ENCODE data around the gene LIPJ. TPM values are rescaled to one million over a fixed set of nuclear protein-coding genes. Genes with fewer than 3 reads are reported as not detected.

Gene LIPJ, protein sequence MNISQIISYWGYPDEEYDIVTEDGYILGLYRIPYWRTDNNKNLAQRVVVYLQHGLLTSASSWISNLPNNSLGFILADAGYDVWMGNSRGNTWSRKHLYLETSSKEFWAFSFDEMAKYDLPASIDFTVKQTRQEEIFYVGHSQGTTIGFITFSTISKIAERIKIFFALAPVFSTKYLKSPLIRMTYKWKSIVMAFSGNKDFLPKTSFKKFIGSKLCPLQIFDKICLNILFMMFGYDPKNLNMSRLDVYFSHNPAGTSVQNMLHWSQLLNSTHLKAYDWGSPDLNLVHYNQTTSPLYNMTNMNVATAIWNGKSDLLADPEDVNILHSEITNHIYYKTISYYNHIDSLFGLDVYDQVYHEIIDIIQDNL
- not detected in 2 replicates for total RNA-seq

DNA sequence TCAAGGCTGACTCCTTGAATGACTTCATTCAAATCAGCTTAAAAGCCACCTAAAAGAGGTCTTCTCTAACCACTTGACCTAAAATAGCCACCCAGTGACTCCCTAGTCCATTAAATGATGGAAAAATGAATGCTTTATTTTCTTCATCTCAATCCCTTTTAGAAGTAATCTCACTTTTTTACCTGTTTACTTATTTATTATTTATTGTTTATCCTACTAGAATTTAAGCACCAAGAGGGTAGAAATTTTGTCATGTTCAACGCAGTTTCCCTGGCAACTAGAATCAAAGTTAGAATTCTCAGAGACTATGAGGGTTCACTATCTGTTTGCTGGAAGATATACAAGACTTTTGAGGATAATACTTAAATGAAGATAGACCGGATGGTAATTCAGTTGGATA, at the start of gene LIPJ:
Gene LIPJ, plus strand, starts transcription at position 301 of the 400 bp plus-strand sequence. CDS start 3,926 bp downstream, outside the sequence.
- Mint-ChIP-seq H3K4me1 (peaks cover 8% of the 10 kb centered on the region), H3K27ac (no peak within 1 kb of the TSS), H3K36me3 (ENCODE audit: low read depth) (peaks cover 2% of the 10 kb centered on the region), H3K27me3 (peaks cover 27% of the 10 kb centered on the region), H3K4me3 (no peak within 1 kb of the TSS), H3K9me3 (peaks cover 12% of the 10 kb centered on the region)
- no peak for DNase-seq
- intact Hi-C loops (cut with micrococcal nuclease) = loop anchor here (10.0 kb wide), 1 partner anchor 238 kb away; no protein-coding TSS in a partner anchor

DNA sequence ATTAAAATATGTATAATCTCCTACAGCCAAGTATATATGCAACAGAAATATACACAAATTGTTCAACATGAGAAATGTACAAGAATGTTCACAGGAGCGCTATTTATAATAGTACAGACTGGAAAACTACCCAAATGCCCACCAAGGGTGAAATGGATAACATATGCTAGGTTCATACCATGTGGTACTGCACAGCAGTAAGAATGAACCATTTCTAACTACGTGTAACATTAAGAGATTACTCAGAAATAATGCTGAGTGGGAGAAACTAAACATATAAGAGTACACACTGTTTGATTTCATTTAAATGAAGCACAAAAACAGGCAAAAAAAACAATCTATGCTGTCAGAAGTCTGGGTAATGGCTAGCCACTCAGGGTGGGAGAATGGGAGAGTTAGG, 49.2 kb upstream of the LIPJ start:
- Mint-ChIP-seq H3K4me1 (no peaks in the 10 kb centered on the region), H3K36me3 (ENCODE audit: low read depth) (no peaks in the 10 kb centered on the region), H3K27ac (no peak overlapping the region), H3K27me3 (peaks cover 29% of the 10 kb centered on the region), H3K4me3 (no peak overlapping the region), H3K9me3 (no peaks in the 10 kb centered on the region)
- intact Hi-C loops (cut with micrococcal nuclease) = no loop called here
- DNase-seq = no peak

DNA sequence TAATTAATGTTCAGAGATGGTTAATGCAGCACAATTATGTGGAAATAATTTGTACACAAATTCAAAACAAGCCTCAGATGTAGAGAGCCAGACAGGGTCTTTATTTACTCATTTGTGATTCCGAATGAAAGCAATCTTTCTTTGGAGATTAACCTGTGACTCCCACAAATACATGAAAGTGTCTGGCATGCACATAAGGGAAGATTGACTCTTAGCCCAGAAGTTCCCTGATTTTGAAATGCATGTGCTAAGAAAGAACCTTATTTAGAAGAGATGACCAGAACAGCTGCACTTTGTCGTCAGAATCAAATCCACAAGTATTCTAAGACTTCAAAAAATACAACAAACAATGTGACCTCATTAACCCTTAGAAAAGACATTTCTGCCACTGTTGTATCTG, 48.5 kb upstream of the LIPJ start:
- intact Hi-C loops (cut with micrococcal nuclease) = no loop called here
- DNase-seq = no peak
- H3K4me3 Mint-ChIP-seq = no peak overlapping the region
- H3K27me3 Mint-ChIP-seq = peaks cover 30% of the 10 kb centered on the region
- H3K27ac Mint-ChIP-seq = no peak overlapping the region
- H3K4me1 Mint-ChIP-seq = no peaks in the 10 kb centered on the region
- H3K36me3 Mint-ChIP-seq (ENCODE audit: low read depth) = no peaks in the 10 kb centered on the region
- H3K9me3 Mint-ChIP-seq = no peaks in the 10 kb centered on the region

DNA sequence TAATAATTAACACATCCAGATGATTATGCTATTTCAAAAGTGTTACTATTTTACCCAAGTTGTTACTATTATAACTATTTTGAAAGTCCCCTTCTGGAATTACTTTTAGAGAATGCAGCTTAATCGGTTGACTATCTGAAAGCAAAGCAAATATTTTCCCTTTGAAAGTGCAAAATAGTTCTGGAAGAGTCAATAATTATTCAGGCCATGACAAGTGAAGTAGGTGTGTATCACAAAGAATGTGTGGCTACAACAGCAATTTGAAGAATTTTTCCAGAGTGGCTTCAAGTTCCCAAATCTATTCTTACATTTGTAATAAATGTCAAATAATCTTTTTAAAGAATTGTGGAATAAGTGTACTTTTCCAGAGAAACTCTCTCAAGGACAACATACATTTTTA, 46.2 kb upstream of the LIPJ start:
- H3K27me3 Mint-ChIP-seq = peaks cover 19% of the 10 kb centered on the region
- intact Hi-C loops (cut with micrococcal nuclease) = no loop called here
- no peak overlapping the region for H3K4me3 Mint-ChIP-seq
- no peaks in the 10 kb centered on the region for H3K9me3 Mint-ChIP-seq
- no peaks in the 10 kb centered on the region for H3K4me1 Mint-ChIP-seq
- H3K36me3 Mint-ChIP-seq (ENCODE audit: low read depth) = no peaks in the 10 kb centered on the region
- no peak overlapping the region for H3K27ac Mint-ChIP-seq
- no peak for DNase-seq

DNA sequence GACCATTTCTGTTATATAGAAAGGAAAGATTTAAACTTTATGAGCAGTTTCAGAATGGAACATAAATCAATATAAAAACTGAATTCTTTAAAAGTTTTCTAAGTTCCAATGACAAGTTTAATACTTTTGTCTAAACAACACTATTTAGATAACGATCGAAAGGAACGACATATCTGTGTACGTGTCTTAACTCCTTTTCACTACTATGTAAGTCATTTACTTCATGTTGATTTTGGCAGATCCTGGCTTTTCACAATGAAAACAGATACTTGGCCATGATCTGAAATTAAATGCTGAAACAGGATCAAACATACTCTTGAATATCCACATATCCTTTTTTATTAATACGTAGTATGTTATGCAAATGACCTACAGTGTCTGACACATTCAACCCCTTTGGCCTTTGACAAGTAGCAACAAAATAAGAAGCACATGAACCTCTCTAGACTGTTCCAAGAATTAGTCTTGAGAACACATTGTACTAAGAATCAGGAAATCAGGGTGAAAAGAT, 45.4 kb upstream of the LIPJ start:
- no peak overlapping the region for H3K4me3 Mint-ChIP-seq
- DNase-seq = no peak
- intact Hi-C loops (cut with micrococcal nuclease) = no loop called here
- H3K27me3 Mint-ChIP-seq = peaks cover 18% of the 10 kb centered on the region
- H3K27ac Mint-ChIP-seq = no peak overlapping the region
- H3K9me3 Mint-ChIP-seq = no peaks in the 10 kb centered on the region
- no peaks in the 10 kb centered on the region for H3K36me3 Mint-ChIP-seq (ENCODE audit: low read depth)
- H3K4me1 Mint-ChIP-seq = no peaks in the 10 kb centered on the region

DNA sequence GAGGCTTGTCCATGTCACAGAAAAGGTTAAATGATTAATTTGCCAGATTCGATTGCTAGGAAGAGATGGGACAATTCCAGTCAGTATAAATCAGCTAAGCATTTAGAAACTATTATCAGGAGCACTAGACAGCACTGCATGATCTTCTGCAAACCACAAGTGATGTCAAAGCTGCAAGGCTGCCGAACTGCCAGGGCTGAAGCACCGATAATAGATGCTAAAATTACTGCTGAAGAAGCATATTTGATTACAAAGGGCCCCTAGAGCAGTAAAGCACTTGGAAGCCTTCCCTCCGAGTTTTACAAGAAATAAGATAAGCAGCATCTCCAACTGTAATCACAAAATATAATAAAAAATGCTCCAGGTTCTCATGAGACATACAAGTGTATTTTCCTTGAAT, 44.0 kb upstream of the LIPJ start:
- intact Hi-C loops (cut with micrococcal nuclease) = no loop called here
- no peaks in the 10 kb centered on the region for H3K4me1 Mint-ChIP-seq
- H3K36me3 Mint-ChIP-seq (ENCODE audit: low read depth) = no peaks in the 10 kb centered on the region
- H3K27me3 Mint-ChIP-seq = peaks cover 11% of the 10 kb centered on the region
- DNase-seq = no peak
- H3K9me3 Mint-ChIP-seq = no peaks in the 10 kb centered on the region
- no peak overlapping the region for H3K4me3 Mint-ChIP-seq
- H3K27ac Mint-ChIP-seq = no peak overlapping the region

DNA sequence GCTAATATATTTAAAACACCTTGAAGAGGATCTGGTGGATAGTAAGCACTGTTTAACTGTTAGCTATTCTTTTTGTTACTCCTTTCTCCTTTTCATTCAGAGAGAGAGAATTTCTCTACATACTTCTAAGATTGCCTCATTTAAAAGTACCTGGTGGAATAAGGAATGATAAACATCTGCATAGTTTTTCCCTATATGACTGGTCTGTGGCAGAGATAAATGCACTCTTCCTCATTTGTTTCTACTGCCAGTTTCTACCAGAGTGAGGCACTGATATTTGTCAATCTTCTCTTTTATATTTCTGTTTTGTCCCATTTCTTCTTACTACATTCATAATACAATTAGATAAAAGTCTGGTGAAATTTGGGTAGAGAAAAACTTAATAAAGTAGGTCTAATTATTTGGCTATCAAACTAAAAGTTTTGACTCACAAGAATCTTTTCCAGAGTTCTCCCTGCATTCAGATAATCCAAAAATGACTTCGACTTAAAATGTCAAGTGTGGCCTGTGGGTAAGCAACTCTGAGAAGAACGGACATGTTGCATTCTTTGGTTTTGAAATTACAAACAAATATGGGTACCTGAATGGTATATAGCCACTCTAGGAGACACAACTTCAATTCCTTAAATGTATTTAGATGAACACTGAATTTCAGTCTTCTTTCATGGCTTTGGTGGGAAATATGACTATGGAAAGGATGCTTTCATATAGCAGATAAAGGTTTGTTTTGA, 42.3 kb upstream of the LIPJ start:
- H3K4me3 Mint-ChIP-seq = no peak overlapping the region
- no peak overlapping the region for H3K27ac Mint-ChIP-seq
- no peaks in the 10 kb centered on the region for H3K4me1 Mint-ChIP-seq
- H3K9me3 Mint-ChIP-seq = no peaks in the 10 kb centered on the region
- no peaks in the 10 kb centered on the region for H3K36me3 Mint-ChIP-seq (ENCODE audit: low read depth)
- peaks cover 8% of the 10 kb centered on the region for H3K27me3 Mint-ChIP-seq
- no peak for DNase-seq
- intact Hi-C loops (cut with micrococcal nuclease) = no loop called here

DNA sequence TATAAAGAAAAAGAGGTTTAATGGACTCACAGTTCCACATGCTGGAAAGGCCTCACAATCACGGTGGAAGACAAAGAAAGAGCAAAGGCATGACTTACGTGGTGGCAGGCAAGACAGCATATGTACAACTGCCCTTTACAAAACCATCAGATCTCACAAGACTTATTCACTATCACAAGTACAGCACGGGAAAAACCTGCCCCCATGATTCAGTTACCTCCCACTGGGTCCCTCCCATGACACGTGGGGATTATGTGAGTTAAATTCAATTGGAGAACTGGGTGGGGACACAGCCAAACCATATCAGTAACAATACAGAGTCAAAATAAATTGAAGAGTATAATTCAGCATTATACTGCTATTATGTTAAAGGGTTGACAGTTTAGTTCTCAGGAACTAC, 41.2 kb upstream of the LIPJ start:
- intact Hi-C loops (cut with micrococcal nuclease) = no loop called here
- no peaks in the 10 kb centered on the region for H3K4me1 Mint-ChIP-seq
- H3K27ac Mint-ChIP-seq = no peak overlapping the region
- no peaks in the 10 kb centered on the region for H3K9me3 Mint-ChIP-seq
- no peak for DNase-seq
- H3K4me3 Mint-ChIP-seq = no peak overlapping the region
- peaks cover 8% of the 10 kb centered on the region for H3K27me3 Mint-ChIP-seq
- no peaks in the 10 kb centered on the region for H3K36me3 Mint-ChIP-seq (ENCODE audit: low read depth)

DNA sequence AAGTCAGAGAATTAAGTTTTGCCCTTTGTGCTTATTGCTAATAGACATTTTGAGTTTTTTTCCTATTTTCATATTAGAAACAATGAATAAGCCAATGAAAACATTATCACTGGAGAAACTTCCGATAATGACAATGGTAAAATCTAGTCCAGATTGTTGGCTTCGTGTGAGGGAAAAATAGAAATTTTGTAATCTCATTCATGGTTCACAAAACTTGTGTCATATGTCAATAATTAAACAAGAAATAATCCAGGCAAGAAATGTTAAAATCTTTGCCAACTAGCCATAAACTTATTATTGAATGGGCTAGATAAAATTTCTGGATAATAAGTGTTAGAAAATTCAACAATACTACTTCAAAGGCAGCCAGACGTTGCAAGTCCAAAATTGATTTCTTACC, 40.1 kb upstream of the LIPJ start:
- Mint-ChIP-seq H3K9me3 (no peaks in the 10 kb centered on the region), H3K27me3 (peaks cover 10% of the 10 kb centered on the region), H3K27ac (no peak overlapping the region), H3K4me3 (no peak overlapping the region), H3K36me3 (ENCODE audit: low read depth) (no peaks in the 10 kb centered on the region), H3K4me1 (no peaks in the 10 kb centered on the region)
- intact Hi-C loops (cut with micrococcal nuclease) = no loop called here
- no peak for DNase-seq

DNA sequence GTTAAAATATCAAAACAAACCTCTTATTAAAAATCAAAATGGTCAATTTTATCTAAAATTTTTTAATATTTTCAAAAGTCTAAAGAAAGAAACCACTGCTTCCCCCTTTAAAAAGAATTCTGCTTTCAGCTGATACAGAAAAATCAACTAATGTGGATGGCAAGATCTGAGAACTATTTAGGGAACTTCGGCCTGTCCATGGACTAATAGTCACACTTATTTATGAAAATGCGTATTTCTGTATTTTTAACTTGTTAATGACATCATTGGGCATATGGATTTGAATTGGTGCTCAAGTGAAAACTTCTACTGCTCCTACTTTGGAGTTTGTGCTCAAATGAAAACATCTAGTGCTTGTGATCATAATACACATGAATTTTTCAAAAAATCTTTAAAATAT, 35.3 kb upstream of the LIPJ start:
- intact Hi-C loops (cut with micrococcal nuclease) = loop anchor here (5.0 to 10.0 kb wide), 3 partner anchors 146 to 894 kb away; partner anchors contain the start of gene PAPSS2
- no peak overlapping the region for H3K27ac Mint-ChIP-seq
- peaks cover 7% of the 10 kb centered on the region for H3K27me3 Mint-ChIP-seq
- H3K4me1 Mint-ChIP-seq = peaks cover 3% of the 10 kb centered on the region
- no peak for DNase-seq
- no peak overlapping the region for H3K4me3 Mint-ChIP-seq
- H3K36me3 Mint-ChIP-seq (ENCODE audit: low read depth) = no peaks in the 10 kb centered on the region
- H3K9me3 Mint-ChIP-seq = no peaks in the 10 kb centered on the region

DNA sequence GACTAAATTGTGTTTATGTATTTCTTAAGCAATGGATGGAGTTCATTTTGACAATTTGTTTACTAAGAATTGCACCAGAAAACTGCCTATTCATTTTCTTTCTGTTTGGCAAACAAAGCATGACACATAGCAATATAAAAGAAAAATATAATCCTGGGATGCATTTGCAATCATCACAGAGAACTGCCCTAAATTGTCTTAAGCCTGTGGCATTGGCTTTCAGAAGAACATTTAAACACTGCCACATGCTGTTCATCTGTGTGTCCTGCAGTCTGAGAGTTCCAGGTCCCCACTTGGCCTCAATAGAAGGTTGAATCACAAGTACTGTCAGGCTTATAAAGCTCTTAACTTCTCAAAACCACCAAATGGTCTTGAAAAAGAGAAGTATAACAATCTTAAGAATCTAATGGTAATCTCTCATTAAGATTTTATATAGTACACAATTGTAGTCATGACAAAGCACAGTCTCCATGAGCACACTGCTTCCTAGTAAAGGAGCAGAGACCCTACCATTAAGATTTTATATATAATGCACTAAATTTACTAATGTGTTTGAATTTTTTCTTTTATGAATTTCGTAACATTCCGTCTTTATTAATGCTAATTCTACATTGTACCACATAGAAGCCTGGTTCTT, 33.3 kb upstream of the LIPJ start:
- H3K27ac Mint-ChIP-seq = no peak overlapping the region
- no peaks in the 10 kb centered on the region for H3K9me3 Mint-ChIP-seq
- peak; percentile 83 for DNase-seq
- peaks cover 9% of the 10 kb centered on the region for H3K27me3 Mint-ChIP-seq
- peaks cover 3% of the 10 kb centered on the region for H3K4me1 Mint-ChIP-seq
- intact Hi-C loops (cut with micrococcal nuclease) = loop anchor here (1.0 to 10.0 kb wide), 5 partner anchors 148 to 896 kb away; partner anchors contain the start of gene PAPSS2
- H3K4me3 Mint-ChIP-seq = no peak overlapping the region
- no peaks in the 10 kb centered on the region for H3K36me3 Mint-ChIP-seq (ENCODE audit: low read depth)

DNA sequence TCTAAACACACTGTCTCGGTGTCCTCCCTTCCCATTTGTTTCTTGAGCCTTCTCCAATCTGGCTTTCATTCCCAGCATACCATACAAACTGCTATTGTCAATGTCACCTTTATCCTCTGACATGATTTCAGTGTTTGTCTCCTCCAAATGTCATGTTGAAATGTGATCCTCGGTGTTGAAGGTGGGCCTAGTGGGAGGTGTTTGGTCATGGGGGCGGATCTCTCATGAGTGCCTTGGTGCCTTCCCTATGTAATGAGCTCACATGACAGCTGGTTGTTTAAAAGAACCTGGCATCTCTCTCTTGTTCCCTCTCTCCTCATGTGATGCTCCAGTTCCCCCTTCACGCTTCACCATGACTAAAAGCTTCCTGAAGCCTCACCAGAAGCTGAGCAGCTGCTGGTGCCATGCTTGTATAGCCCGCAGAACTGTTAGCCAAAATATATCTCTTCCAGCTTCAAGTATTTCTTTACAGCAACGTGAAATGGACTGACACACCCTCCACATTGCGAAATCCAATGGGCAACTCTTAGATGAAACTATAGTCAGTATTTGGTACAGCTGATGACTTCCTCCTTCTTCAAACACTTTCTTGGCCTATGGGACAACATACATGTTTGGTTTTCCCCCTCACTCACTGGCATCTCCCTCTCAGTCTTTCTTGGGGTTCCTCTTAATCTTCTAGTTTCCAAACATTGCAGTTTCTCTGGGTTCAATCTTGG, 31.2 kb upstream of the LIPJ start:
- Mint-ChIP-seq H3K27me3 (peaks cover 12% of the 10 kb centered on the region), H3K36me3 (ENCODE audit: low read depth) (no peaks in the 10 kb centered on the region), H3K27ac (no peak overlapping the region), H3K4me1 (peaks cover 3% of the 10 kb centered on the region), H3K9me3 (no peaks in the 10 kb centered on the region), H3K4me3 (no peak overlapping the region)
- intact Hi-C loops (cut with micrococcal nuclease) = loop anchor here (10.0 kb wide), 2 partner anchors 151 to 441 kb away; no protein-coding TSS in a partner anchor
- DNase-seq = no peak

DNA sequence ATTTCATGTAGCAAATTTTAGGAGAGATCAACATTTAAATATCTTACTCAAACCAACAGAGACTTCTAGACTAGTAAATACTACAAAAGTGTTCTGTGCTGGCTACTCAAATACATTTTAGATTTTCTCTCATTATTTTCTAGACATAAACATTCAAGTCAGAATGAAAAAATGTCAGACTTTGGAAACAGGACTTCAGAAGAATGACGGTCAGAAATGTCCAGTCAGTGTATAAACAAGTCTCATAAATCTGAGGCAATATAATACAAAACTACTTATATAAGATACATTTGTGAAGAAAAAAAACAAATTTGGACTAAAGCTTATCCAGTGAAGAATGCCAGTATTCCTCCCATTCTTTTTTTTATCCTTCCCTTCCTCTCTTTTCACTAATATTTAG, 29.3 kb upstream of the LIPJ start:
- H3K4me1 Mint-ChIP-seq = peaks cover 3% of the 10 kb centered on the region
- intact Hi-C loops (cut with micrococcal nuclease) = loop anchor here (10.0 kb wide), 2 partner anchors 152 to 442 kb away; no protein-coding TSS in a partner anchor
- H3K36me3 Mint-ChIP-seq (ENCODE audit: low read depth) = no peaks in the 10 kb centered on the region
- H3K9me3 Mint-ChIP-seq = no peaks in the 10 kb centered on the region
- DNase-seq = no peak
- H3K27ac Mint-ChIP-seq = no peak overlapping the region
- peaks cover 15% of the 10 kb centered on the region for H3K27me3 Mint-ChIP-seq
- no peak overlapping the region for H3K4me3 Mint-ChIP-seq
